GM12878 (cell line): ENCODE results near the gene PRDM12. TPM values are rescaled to one million over a fixed set of nuclear protein-coding genes. Genes with fewer than 3 reads are reported as not detected.

Experiments used
- ATAC-seq: fragments of 200-7000 bp; cut with Tn5 transposase; 3 replicates; pipeline ENCODE4 v1.9.1; 2020; ENCODE audit warnings: mild to moderate bottlenecking, moderate library complexity
- BruUV-seq: library from RNA; stranded (reverse); fragments of 400-500 nt; replicated peaks from 2 replicates; lab custom pipeline; 2021; lab: Mats Ljungman, UMichigan
- CTCF ChIA-PET: fragments of 300-600 bp; sonication (Branson Sonifier 250); formaldehyde crosslinking; extraction: SDS; loops from one replicate; lab custom pipeline; 2021; ENCODE audit warnings: inconsistent platforms; lab: Yijun Ruan, JAX
- POLR2A ChIA-PET: fragments of 350-600 bp; formaldehyde crosslinking; extraction: SDS; loops from one replicate; lab custom pipeline; 2021; ENCODE audit warnings: inconsistent platforms; lab: Charles Lee
- RAD21 ChIA-PET: fragments of 300-600 bp; sonication (Branson Sonifier 250); formaldehyde crosslinking; loops from one replicate; lab custom pipeline; 2023; ENCODE audit warnings: antibody characterized with exemption; ENCODE audit not compliant: unreplicated experiment; lab: Charles Lee
- SMC1A ChIA-PET: fragments of 300-600 bp; sonication (Branson Sonifier 250); formaldehyde crosslinking; loops from one replicate; lab custom pipeline; 2023; ENCODE audit not compliant: unreplicated experiment, uncharacterized antibody; lab: Charles Lee
- DNase-seq: peaks from one replicate; pipeline ENCODE4 v3.0.0-alpha.2; 2011; ENCODE audit warnings: low read depth, low spot score
- FAIRE-seq: peaks from 3 replicates; lab custom pipeline; 2011; peaks lifted over from hg19 to GRCh38; lab: Jason Lieb, UNC
- H2AFZ ChIP-seq: 2 replicates; pipeline ENCODE4 v1.6.0; 2011; ENCODE audit warnings: low read depth, low read length, control low read depth; ENCODE audit not compliant: control insufficient read depth
- H3K27ac ChIP-seq: 2 replicates; pipeline ENCODE4 v1.5.1; 2011; ENCODE audit warnings: control low read depth; ENCODE audit not compliant: control insufficient read depth, insufficient read depth
- H3K27me3 ChIP-seq, 2 experiments: replicated peaks in 1 of 2; 2 replicates each; pipeline versions ENCODE4 v1.6.0 to v1.6.1; 2011; ENCODE audit warnings: low read length in 1 of 2; ENCODE audit not compliant: control insufficient read depth in 2 of 2, insufficient read depth in 2 of 2
- H3K36me3 ChIP-seq, 2 experiments: 2 replicates each; pipeline ENCODE4 v1.5.1; 2011; ENCODE audit warnings: low read length in 1 of 2; ENCODE audit not compliant: control insufficient read depth in 2 of 2, insufficient read depth in 2 of 2
- H3K4me1 ChIP-seq: 2 replicates; pipeline ENCODE4 v1.6.1; 2011; ENCODE audit warnings: mild to moderate bottlenecking, low read length, moderate library complexity, mixed read lengths; ENCODE audit not compliant: control insufficient read depth, insufficient read depth
- H3K4me2 ChIP-seq: 2 replicates; pipeline ENCODE4 v1.6.0; 2011; ENCODE audit warnings: control low read depth; ENCODE audit not compliant: control insufficient read depth, insufficient read depth
- H3K4me3 ChIP-seq: fragments of 200-600 bp; sonication (generic); 2 replicates; pipeline ENCODE4 v1.5.1; 2016
- H3K79me2 ChIP-seq: 2 replicates; pipeline ENCODE4 v1.6.0; 2011; ENCODE audit warnings: low read length; ENCODE audit not compliant: control insufficient read depth, insufficient read depth
- H3K9ac ChIP-seq: 2 replicates; pipeline ENCODE4 v1.8.0; 2011; ENCODE audit warnings: low read length, control low read depth, mixed read lengths; ENCODE audit not compliant: control insufficient read depth, insufficient read depth
- H3K9me3 ChIP-seq: replicated peaks from 3 replicates; pipeline ENCODE4 v1.5.1; 2011; ENCODE audit warnings: mild to moderate bottlenecking, low read length; ENCODE audit not compliant: control insufficient read depth, insufficient read depth
- H4K20me1 ChIP-seq: 2 replicates; pipeline ENCODE4 v1.6.0; 2011; ENCODE audit not compliant: control insufficient read depth, insufficient read depth
- EZH2 ChIP-seq: IDR thresholded peaks from 2 replicates; pipeline ENCODE4 v1.6.1; 2012; ENCODE audit warnings: low read depth, mild to moderate bottlenecking, control low read depth, inconsistent platforms, low read length, borderline replicate concordance; ENCODE audit not compliant: control insufficient read depth
- FOXM1 ChIP-seq: IDR thresholded peaks from 2 replicates; pipeline ENCODE4 v1.6.1; 2012; ENCODE audit warnings: low read depth, mild to moderate bottlenecking, inconsistent platforms, low read length, moderate library complexity
- HDAC2 ChIP-seq: fragments of 200-600 bp; sonication (generic); IDR thresholded peaks from 2 replicates; pipeline ENCODE4 v1.6.1; 2017
- HDAC6 ChIP-seq: fragments of 200-600 bp; sonication (generic); IDR thresholded peaks from one replicate; pipeline ENCODE4 v1.8.0; 2017; ENCODE audit warnings: antibody characterized with exemption; ENCODE audit not compliant: unreplicated experiment
- IKZF1 ChIP-seq: fragments of 450-650 bp; conservative IDR thresholded peaks from 2 replicates; pipeline ENCODE4 v1.6.1; 2017; ENCODE audit warnings: antibody characterized with exemption, mild to moderate bottlenecking
- MYC ChIP-seq: IDR thresholded peaks from 2 replicates; pipeline ENCODE4 v1.6.1; 2011; ENCODE audit warnings: mild to moderate bottlenecking, low read length, moderate library complexity, inconsistent platforms; ENCODE audit not compliant: insufficient read depth, insufficient replicate concordance, insufficient read length, severe bottlenecking
- NFXL1 ChIP-seq: fragments of 450-650 bp; IDR thresholded peaks from 2 replicates; pipeline ENCODE4 v1.6.1; 2017; ENCODE audit warnings: antibody characterized with exemption, mild to moderate bottlenecking, borderline replicate concordance
- POLR2AphosphoS5 ChIP-seq: IDR thresholded peaks from 2 replicates; pipeline ENCODE4 v1.6.1; 2011; ENCODE audit warnings: mild to moderate bottlenecking, low read length, inconsistent platforms
- RFX5 ChIP-seq: IDR thresholded peaks from 2 replicates; pipeline ENCODE4 v1.6.1; 2011; ENCODE audit warnings: low read depth, low read length, improper control_type of control experiment
- SREBF1 ChIP-seq: IDR thresholded peaks from 2 replicates; pipeline ENCODE4 v1.6.1; 2012; ENCODE audit warnings: mild to moderate bottlenecking, low read length
- SREBF2 ChIP-seq: IDR thresholded peaks from 2 replicates; pipeline ENCODE4 v1.6.1; 2012; ENCODE audit warnings: mild to moderate bottlenecking, low read length
- TAF1 ChIP-seq: IDR thresholded peaks from 2 replicates; pipeline ENCODE4 v1.6.1; 2011; ENCODE audit warnings: mild to moderate bottlenecking, low read depth, low read length, borderline replicate concordance
- ZNF592 ChIP-seq: fragments of 450-650 bp; IDR thresholded peaks from 2 replicates; pipeline ENCODE4 v1.6.1; 2017; ENCODE audit warnings: mild to moderate bottlenecking, moderate library complexity
- WGBS: methylation state at CpG from one replicate; pipeline ENCODE4 v1.1.6; 2016; ENCODE audit warnings: low lambda C conversion rate; ENCODE audit not compliant: insufficient replicate concordance, insufficient coverage; ENCODE audit errors: missing lambda C conversion rate; 5-methylcytosine and 5-hydroxymethylcytosine counted together
- in situ Hi-C: fragments of 300-500 bp; cut with MboI; formaldehyde crosslinking; loops from 9 replicates; pipeline ENCODE4 v1.14.3; 2018; ENCODE audit warnings: mixed read lengths
- intact Hi-C: fragments of 100-400 bp; cut with micrococcal nuclease; formaldehyde crosslinking; loops from one replicate; pipeline ENCODE4 v1.14.2; 2022; ENCODE audit not compliant: unreplicated experiment
- polyA plus RNA-seq, 11 experiments: library from polyadenylated mRNA; depleted of rRNA in 4 of 11; unstranded in 6 of 11; stranded (reverse) in 5 of 11; fragments of >200 nt; fragmentation: Nextera tagmentation in 4 of 11; fragmentation: Illumina TruSeq in 1 of 11; extraction: Ambion mirVana in 4 of 11; extraction: Trizol in 1 of 11; gene quantifications; 1 replicate in 1 of 11; 2 replicates in 10 of 11; pipeline versions ENCODE4 v1.2.1 to v1.2.3, GENCODE V29; 2011 to 2016; ENCODE audit warnings: inconsistent platforms in 2 of 11, missing spikeins in 2 of 11, low read depth in 1 of 11
- total RNA-seq, 4 experiments: library from RNA; depleted of rRNA in 3 of 4; stranded (reverse); fragments of >200 nt in 3 of 4; fragmentation: Illumina TruSeq in 1 of 4; extraction: Trizol in 1 of 4; gene quantifications; 2 replicates each; pipeline versions ENCODE4 v1.2.1 to v1.2.3, GENCODE V29; 2013 to 2021

The PRDM12 gene
- total and polyA plus RNA-seq, 10 of the 15 experiments (the other 5 are each of a cell fraction or from before 2014, with no cell fraction given), result not detected

GRCh38 chr9:130632841-130633240 lies 31.6 kb upstream of the PRDM12 start:
- H4K20me1 ChIP-seq, result no peaks in the 10 kb centered on the region
- in situ Hi-C loops (no loop called here), intact Hi-C loops (no loop called here)
- H3K27me3 ChIP-seq, result no peaks in the 10 kb centered on the region
- no peak overlapping the region for H2AFZ ChIP-seq
- ChIA-PET POLR2A (no interaction called here), RAD21 (no interaction called here), SMC1A (no interaction called here), CTCF (no interaction called here)
- H3K4me3 ChIP-seq, result no peak overlapping the region
- DNase-seq (no peak), ATAC-seq (no peak), FAIRE-seq (no peak)
- peaks cover 4 to 40% of the 10 kb centered on the region in 2 experiments for H3K36me3 ChIP-seq
- no peak overlapping the region for H3K4me2 ChIP-seq
- WGBS, result over 99% methylated on average over 7 of the region's 7 CpGs
- no TSS peak for BruUV-seq
- no peaks in the 10 kb centered on the region for H3K9me3 ChIP-seq
- no peak for TF ChIP-seq SREBF2
- no peak for TF ChIP-seq MYC
- TF ChIP-seq RFX5, result no peak
- TF ChIP-seq SREBF1, result no peak
- no peak for TF ChIP-seq EZH2
- no peak for TF ChIP-seq HDAC2
- no peak for TF ChIP-seq IKZF1
- H3K4me1 ChIP-seq, result no peaks in the 10 kb centered on the region
- H3K9ac ChIP-seq, result no peak overlapping the region
- no peaks in the 10 kb centered on the region for H3K79me2 ChIP-seq
- H3K27ac ChIP-seq, result no peak overlapping the region

GRCh38 chr9:130633336-130634190 lies 30.8 kb upstream of the PRDM12 start:
- Histone ChIP-seq H2AFZ (no peak overlapping the region), H3K27ac (no peak overlapping the region), H4K20me1 (no peaks in the 10 kb centered on the region), H3K4me3 (no peak overlapping the region), H3K4me2 (no peak overlapping the region), H3K9me3 (no peaks in the 10 kb centered on the region), H3K79me2 (no peaks in the 10 kb centered on the region), H3K4me1 (no peaks in the 10 kb centered on the region), H3K36me3 (peaks cover 4 to 41% of the 10 kb centered on the region in 2 experiments), H3K9ac (no peak overlapping the region), H3K27me3 (no peaks in the 10 kb centered on the region)
- POLR2A ChIA-PET, result no interaction called here
- FAIRE-seq (no peak), DNase-seq (no peak), ATAC-seq (no peak)
- CTCF ChIA-PET, result no interaction called here
- RAD21 ChIA-PET, result no interaction called here
- no TSS peak for BruUV-seq
- TF ChIP-seq NFXL1, result no peak
- TF ChIP-seq ZNF592, result no peak
- no peak for TF ChIP-seq POLR2AphosphoS5
- no peak for TF ChIP-seq TAF1
- no peak for TF ChIP-seq HDAC6
- TF ChIP-seq FOXM1, result no peak
- in situ Hi-C loops, result no loop called here
- SMC1A ChIA-PET, result no interaction called here
- 96% methylated on average over 25 of the region's 25 CpGs for WGBS
- intact Hi-C loops, result no loop called here
